Measurements from ENCODE around the gene WBP2. TPM values are rescaled to one million over a fixed set of nuclear protein-coding genes. Genes with fewer than 3 reads are reported as not detected.

The WBP2 gene
- total RNA-seq, 1 donor from 2014 or later: 17.9 TPM

DNA sequence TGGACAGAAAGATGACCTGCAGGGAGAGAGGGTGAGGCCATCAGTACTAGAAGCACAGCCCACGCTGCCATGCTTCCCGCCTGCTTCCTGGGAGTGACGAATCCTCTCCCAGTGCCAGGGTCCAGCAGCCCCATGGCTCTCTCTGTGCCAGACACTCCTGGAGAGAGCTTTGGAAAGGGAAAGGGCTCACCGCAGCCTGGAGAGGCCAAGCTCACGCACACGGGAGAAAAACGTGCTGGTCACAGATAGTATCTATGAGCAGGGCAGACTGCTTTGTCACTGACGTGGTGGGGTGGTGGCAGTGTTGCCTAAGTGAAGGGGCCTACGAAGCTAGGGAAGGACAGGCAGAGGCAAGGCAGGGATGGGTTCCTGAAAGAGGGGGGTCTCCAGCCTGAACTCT lies 5.4 kb downstream of the WBP2 start:
- DNase-seq (ENCODE audit: low read depth) (no peak), FAIRE-seq (no peak)
- TF ChIP-seq CTCF (IDR thresholded peaks at IDR 0.05; ENCODE audit: insufficient read depth, low read length, severe bottlenecking): no peak
- H3K36me3 ChIP-seq (ENCODE audit: control insufficient read depth, insufficient read depth, low read length): peaks cover 34% of the 10 kb centered on the region
- no peaks in the 10 kb centered on the region for H3K27me3 ChIP-seq (ENCODE audit: control insufficient read depth, insufficient read depth, low read length)
- H3K4me3 ChIP-seq (ENCODE audit: low read depth, low read length): no peak overlapping the region

DNA sequence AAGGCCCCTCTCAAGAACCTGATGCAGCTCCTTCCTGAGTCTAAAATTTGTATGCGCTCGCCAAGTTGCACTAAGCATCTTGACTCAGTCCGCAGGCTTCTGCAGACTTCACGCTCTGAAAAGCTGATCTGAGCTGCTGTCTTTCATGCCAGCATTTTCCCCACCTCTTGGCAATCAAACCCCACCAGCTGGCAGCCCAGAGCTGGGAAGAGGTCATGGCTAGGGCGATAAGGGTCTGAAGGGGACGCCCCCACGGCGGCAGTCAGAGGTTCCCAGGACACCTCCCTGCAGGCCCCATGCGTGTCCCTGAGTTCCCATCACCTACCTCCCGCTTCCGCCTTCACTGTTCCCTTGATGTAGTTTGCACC lies 5.9 kb downstream of the WBP2 start:
- Histone ChIP-seq H3K27me3 (ENCODE audit: control insufficient read depth, insufficient read depth, low read length) (no peaks in the 10 kb centered on the region), H3K36me3 (ENCODE audit: control insufficient read depth, insufficient read depth, low read length) (peaks cover 34% of the 10 kb centered on the region), H3K4me3 (ENCODE audit: low read depth, low read length) (no peak overlapping the region)
- FAIRE-seq (no peak), DNase-seq (ENCODE audit: low read depth) (no peak)
- no peak for TF ChIP-seq CTCF (IDR thresholded peaks at IDR 0.05; ENCODE audit: insufficient read depth, low read length, severe bottlenecking)

DNA sequence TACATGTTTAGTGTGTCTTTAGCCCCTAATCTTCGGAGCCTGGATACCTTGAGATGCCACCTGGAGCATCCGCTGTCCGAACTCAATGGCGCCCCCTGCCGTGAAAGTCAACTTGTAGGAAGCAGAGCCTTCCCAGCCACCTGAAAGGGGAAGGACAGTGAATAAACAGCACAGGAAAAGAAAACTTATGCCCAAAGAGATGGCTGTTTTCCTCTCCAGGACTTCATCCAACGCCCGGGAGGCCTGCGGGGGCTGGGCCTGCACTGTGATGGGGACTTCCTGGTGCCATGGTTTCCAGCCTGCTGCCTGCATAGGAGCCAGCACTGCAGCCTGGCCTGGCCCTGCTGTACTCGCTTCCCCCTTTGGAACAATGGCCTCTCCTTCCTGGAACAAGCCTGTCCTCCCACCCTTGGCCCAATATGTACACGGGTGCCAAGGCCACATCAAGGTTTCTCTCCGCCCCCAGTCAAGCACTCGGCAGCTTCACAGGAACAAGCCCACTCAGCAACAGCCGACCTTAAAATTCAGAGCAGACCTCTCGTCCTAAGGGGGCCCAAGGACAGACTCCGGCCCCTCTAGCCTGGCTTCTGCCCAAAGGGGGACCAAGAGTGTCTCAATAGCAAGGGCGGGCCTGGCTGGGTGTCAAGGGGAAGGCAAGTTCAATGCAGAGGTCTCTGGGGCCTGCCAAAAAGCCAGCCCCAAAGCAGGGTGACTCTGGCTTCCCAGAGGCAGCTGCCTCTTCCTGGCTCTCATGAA lies 6.4 kb downstream of the WBP2 start:
- DNase-seq (ENCODE audit: low read depth) (peak; percentile 58), FAIRE-seq (peak; percentile 43)
- peak; percentile 82 for TF ChIP-seq CTCF (IDR thresholded peaks at IDR 0.05; ENCODE audit: insufficient read depth, low read length, severe bottlenecking)
- peaks cover 34% of the 10 kb centered on the region for H3K36me3 ChIP-seq (ENCODE audit: control insufficient read depth, insufficient read depth, low read length)
- H3K27me3 ChIP-seq (ENCODE audit: control insufficient read depth, insufficient read depth, low read length): no peaks in the 10 kb centered on the region
- no peak overlapping the region for H3K4me3 ChIP-seq (ENCODE audit: low read depth, low read length)

DNA sequence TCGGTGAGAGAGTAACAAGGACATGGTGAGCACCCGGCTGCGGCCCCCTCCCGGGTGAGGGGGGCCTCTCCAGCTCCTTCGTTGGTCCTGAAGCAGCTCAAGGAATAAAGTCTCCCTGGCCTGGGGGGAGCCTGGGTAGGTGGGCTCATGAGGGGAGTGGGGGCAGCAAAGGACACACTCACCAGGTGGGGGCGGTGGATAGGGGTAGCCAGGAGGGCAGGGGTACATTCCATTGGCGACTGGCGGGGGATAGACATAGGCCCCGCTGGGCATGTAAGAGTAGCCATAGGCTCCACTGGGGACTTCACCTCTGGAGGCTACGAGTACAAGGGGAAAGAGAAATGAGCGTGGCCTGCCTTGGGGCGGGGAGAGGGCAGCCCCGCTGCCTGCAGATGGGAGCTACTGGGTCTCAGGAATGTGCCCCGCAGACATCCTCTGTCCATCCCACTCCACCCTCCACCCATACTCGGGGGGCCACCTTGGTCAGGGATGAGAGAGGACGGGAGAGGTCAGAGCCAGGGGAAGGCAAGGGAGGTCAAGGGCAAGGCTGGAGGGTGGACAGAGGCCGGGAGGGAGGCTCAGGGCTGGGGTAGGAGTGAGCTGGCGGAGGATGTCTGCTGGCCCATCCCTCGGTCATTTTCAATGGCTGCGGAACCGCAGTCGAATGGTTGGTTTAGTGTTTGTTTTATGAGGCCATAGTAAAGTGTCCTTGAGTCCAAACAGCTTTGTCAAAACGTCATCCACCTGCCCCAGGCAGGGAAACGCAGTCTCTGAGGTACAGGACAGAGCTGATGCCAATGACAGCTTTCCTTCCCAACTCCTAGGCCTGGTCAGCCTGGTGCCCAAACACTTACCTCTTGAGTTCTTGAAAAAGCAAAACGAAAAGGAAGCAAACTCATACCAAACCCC lies 7.3 kb downstream of the WBP2 start:
- TF ChIP-seq CTCF (IDR thresholded peaks at IDR 0.05; ENCODE audit: insufficient read depth, low read length, severe bottlenecking): no peak
- Histone ChIP-seq H3K36me3 (ENCODE audit: control insufficient read depth, insufficient read depth, low read length) (peaks cover 34% of the 10 kb centered on the region), H3K4me3 (ENCODE audit: low read depth, low read length) (no peak overlapping the region), H3K27me3 (ENCODE audit: control insufficient read depth, insufficient read depth, low read length) (no peaks in the 10 kb centered on the region)
- no peak for DNase-seq (ENCODE audit: low read depth)
- FAIRE-seq: no peak

GRCh38 chr17:75846692-75847613 lies 8.2 kb downstream of the WBP2 start:
- no peak for TF ChIP-seq CTCF (IDR thresholded peaks at IDR 0.05; ENCODE audit: insufficient read depth, low read length, severe bottlenecking)
- Histone ChIP-seq H3K36me3 (ENCODE audit: control insufficient read depth, insufficient read depth, low read length) (peaks cover 35% of the 10 kb centered on the region), H3K27me3 (ENCODE audit: control insufficient read depth, insufficient read depth, low read length) (no peaks in the 10 kb centered on the region), H3K4me3 (ENCODE audit: low read depth, low read length) (no peak overlapping the region)
- no peak for DNase-seq (ENCODE audit: low read depth)
- no peak for FAIRE-seq

Measured in bronchial epithelial cell (primary cell).